Calu3 (cell line): ENCODE data around the gene CALCOCO1. TPM values are rescaled to one million over a fixed set of nuclear protein-coding genes. Genes with fewer than 3 reads are reported as not detected.

Source experiments
- BruUV-seq: library from RNA; stranded (reverse); fragments of 400-500 nt; replicated peaks from 2 replicates; lab custom pipeline; 2021; lab: Mats Ljungman, UMichigan
- CTCF ChIA-PET: fragments of 300-600 bp; sonication (Branson Sonifier 250); formaldehyde crosslinking; loops from one replicate; lab custom pipeline; 2022; ENCODE audit warnings: antibody characterized with exemption; lab: Charles Lee
- DNase-seq: peaks from one replicate; pipeline ENCODE4 v3.0.0; 2022
- H3K27ac Mint-ChIP-seq: one replicate; pipeline ENCODE4 v1.8.0; 2022; ENCODE audit warnings: mixed read lengths; ENCODE audit not compliant: unreplicated experiment
- H3K27me3 Mint-ChIP-seq: one replicate; pipeline ENCODE4 v1.8.0; 2022; ENCODE audit warnings: mixed read lengths; ENCODE audit not compliant: unreplicated experiment
- H3K36me3 Mint-ChIP-seq: one replicate; pipeline ENCODE4 v1.8.0; 2022; ENCODE audit warnings: mild to moderate bottlenecking, moderate library complexity, mixed read lengths; ENCODE audit not compliant: insufficient read depth, unreplicated experiment
- H3K4me1 Mint-ChIP-seq: one replicate; pipeline ENCODE4 v1.8.0; 2022; ENCODE audit warnings: mild to moderate bottlenecking, low read depth, mixed read lengths; ENCODE audit not compliant: unreplicated experiment
- H3K4me3 Mint-ChIP-seq: one replicate; pipeline ENCODE4 v1.8.0; 2022; ENCODE audit warnings: mild to moderate bottlenecking, low read depth, moderate library complexity, mixed read lengths; ENCODE audit not compliant: unreplicated experiment
- H3K9me3 Mint-ChIP-seq: one replicate; pipeline ENCODE4 v1.8.0; 2022; ENCODE audit warnings: low read depth, mixed read lengths; ENCODE audit not compliant: unreplicated experiment
- intact Hi-C: fragments of 100-400 bp; cut with micrococcal nuclease; formaldehyde crosslinking; loops from one replicate; pipeline ENCODE4 v1.10.0; 2022; ENCODE audit not compliant: unreplicated experiment
- total RNA-seq: library from RNA; stranded (reverse); gene quantifications from 2 replicates; pipeline ENCODE4 v1.2.3, GENCODE V29; 2022
- TF ChIP-seq, protein P1 (sequence below): fragments of 200-600 bp; IDR thresholded peaks from one replicate; pipeline ENCODE4 v1.8.0; 2022; ENCODE audit warnings: antibody characterized with exemption; ENCODE audit not compliant: unreplicated experiment

The CALCOCO1 gene
- total RNA-seq, 1 experiment from 2014 or later, result 42.1 TPM

DNA sequence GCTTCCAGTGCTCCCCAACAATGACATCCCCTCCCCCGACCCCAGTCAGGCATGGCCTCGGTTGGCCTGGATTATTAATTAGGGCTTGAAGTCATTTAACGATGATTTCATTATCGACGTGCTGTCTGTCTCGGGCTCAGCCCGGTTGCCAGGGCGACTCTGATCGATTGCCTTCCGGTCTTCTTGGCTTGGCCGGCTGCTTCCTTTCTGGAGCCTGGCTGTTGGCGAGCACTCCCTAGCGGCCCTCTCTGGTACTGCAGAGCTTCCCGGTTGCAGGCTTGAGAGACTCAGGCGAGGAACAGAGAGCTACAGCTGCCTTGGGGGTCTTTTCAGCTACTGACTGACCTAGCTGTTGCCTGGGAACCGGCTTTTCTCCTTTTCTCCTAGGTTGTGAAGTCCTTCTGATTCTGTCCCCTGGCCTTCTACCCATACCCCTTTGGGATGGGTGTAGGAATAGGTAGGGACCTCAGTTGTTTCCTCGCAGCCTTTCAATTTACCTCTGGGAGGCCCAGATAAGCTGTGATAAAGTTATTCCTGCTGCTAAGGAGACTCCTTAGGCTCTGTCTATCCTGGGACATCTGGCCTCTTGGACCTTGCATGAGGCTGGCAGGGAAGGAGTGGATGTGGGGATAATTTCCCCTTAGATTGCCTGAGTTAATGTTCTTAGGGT lies 30.0 kb upstream of the CALCOCO1 start:
- no peaks in the 10 kb centered on the region for H3K9me3 Mint-ChIP-seq

DNA sequence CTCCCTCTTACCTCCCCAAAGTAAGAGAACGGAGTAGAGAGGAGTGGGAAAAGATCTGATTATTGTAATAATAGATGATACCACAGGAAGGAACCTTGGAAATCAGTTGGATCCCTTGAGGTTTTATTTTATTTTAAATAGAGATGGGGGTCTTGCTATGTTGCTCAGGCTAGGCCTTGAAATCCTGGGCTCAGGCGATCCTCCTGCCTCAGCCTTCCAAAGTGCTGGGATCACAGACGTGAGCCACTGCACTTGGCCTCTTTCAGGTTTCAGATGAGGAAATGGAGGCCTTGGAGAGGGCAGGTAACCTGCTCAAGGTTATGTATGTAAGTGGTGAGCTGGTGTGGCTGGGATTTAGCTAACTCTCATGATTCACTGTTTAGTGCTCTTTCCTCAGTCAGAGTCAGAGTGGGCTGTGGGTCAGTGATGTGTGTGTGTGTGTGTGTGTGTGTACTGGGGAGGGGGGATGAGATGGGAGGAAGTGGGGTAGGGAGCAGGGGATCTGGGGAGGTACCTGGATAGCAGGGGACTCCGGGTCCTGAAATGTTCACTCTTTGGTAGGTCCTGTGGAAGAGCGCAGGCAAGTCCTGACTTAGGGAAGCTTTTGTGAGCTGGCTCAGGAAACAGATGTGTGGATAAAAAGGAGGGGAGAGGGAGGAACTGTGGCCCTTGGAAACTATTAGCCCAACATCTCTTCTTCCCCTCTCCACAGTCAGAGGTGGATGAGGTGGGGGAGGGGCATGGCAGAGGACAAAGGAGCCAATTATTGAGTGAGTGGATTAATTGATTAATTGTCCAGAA lies 29.2 kb upstream of the CALCOCO1 start:
- BruUV-seq, result no TSS peak
- no peaks in the 10 kb centered on the region for H3K9me3 Mint-ChIP-seq
- H3K4me3 Mint-ChIP-seq, result no peak overlapping the region
- TF ChIP-seq, protein P1, sequence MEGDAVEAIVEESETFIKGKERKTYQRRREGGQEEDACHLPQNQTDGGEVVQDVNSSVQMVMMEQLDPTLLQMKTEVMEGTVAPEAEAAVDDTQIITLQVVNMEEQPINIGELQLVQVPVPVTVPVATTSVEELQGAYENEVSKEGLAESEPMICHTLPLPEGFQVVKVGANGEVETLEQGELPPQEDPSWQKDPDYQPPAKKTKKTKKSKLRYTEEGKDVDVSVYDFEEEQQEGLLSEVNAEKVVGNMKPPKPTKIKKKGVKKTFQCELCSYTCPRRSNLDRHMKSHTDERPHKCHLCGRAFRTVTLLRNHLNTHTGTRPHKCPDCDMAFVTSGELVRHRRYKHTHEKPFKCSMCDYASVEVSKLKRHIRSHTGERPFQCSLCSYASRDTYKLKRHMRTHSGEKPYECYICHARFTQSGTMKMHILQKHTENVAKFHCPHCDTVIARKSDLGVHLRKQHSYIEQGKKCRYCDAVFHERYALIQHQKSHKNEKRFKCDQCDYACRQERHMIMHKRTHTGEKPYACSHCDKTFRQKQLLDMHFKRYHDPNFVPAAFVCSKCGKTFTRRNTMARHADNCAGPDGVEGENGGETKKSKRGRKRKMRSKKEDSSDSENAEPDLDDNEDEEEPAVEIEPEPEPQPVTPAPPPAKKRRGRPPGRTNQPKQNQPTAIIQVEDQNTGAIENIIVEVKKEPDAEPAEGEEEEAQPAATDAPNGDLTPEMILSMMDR, result no peak
- H3K4me1 Mint-ChIP-seq, result no peaks in the 10 kb centered on the region
- no peak for DNase-seq
- H3K27ac Mint-ChIP-seq, result no peak overlapping the region
- no peaks in the 10 kb centered on the region for H3K36me3 Mint-ChIP-seq
- intact Hi-C loops, result no loop called here
- peaks cover 41% of the 10 kb centered on the region for H3K27me3 Mint-ChIP-seq
- CTCF ChIA-PET, result interaction anchor here (0.7 to 1.8 kb wide), 9 partner anchors 11 to 1999 kb away, joined by 3 to 20 read pairs (median 6); no protein-coding TSS in a partner anchor

More for the DNA sequence above, 30.0 kb upstream of the CALCOCO1 start:
- Mint-ChIP-seq H3K27me3 (peaks cover 48% of the 10 kb centered on the region), H3K4me1 (no peaks in the 10 kb centered on the region), H3K27ac (no peak overlapping the region), H3K36me3 (no peaks in the 10 kb centered on the region), H3K4me3 (no peak overlapping the region)
- CTCF ChIA-PET, result interaction anchor here (0.7 to 1.8 kb wide), 11 partner anchors 11 to 1999 kb away, joined by 3 to 20 read pairs (median 6); no protein-coding TSS in a partner anchor
- BruUV-seq, result no TSS peak
- intact Hi-C loops, result no loop called here
- TF ChIP-seq, protein P1, result peak; percentile 94
- peak; percentile 93 for DNase-seq

DNA sequence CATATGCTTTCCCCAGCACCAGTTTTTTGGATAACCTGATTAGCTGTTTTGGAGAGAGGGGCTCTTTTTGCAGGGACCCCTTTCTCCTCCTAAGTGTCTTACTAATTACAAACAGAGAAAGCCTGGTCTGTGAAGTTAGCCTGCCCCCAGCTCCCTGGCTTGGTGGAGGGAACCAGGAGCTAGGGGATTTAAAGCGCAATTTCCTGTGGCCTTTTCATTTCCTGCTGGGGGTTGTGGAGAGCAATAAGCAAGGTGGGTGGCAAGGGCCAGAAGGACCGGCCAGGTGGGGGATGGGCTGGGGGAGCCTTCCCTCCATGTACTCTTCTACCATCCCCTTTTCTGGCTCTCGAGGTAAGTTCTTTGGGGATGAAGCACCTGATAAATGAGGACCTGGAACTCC lies 28.6 kb upstream of the CALCOCO1 start:
- H3K27me3 Mint-ChIP-seq, result peaks cover 34% of the 10 kb centered on the region
- TF ChIP-seq, protein P1, result no peak

DNA sequence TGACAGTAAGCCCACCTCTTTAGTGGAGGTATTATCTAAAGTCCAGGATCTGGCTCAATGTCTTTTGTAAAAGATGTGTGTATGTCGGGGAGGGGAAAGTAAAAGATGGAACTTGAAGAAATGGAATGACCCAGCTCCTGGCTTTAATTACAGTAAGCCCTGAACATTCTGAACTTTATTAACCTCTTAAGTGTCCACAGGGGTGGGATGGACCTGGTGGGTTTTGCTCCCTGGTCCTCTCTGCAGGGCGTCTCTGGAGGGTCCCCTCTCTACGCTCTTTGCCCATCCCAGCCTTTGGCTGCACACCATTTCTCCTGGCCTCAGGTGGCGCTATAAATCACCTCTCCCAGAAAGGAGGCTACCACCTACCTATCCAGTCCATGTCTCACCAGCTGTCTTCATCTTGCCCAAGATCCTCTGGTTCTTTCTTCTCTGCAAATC lies 28.2 kb upstream of the CALCOCO1 start:
- intact Hi-C loops, result no loop called here
- TF ChIP-seq, protein P1, result no peak
- no peak for DNase-seq
- H3K4me1 Mint-ChIP-seq, result no peaks in the 10 kb centered on the region
- CTCF ChIA-PET, result no interaction called here
- no peaks in the 10 kb centered on the region for H3K9me3 Mint-ChIP-seq
- H3K36me3 Mint-ChIP-seq, result no peaks in the 10 kb centered on the region
- H3K4me3 Mint-ChIP-seq, result no peak overlapping the region
- no TSS peak for BruUV-seq
- no peak overlapping the region for H3K27ac Mint-ChIP-seq
- peaks cover 30% of the 10 kb centered on the region for H3K27me3 Mint-ChIP-seq

More for the DNA sequence above, 28.6 kb upstream of the CALCOCO1 start:
- Mint-ChIP-seq H3K4me3 (no peak overlapping the region), H3K9me3 (no peaks in the 10 kb centered on the region), H3K36me3 (no peaks in the 10 kb centered on the region), H3K27ac (no peak overlapping the region), H3K4me1 (no peaks in the 10 kb centered on the region)
- intact Hi-C loops, result no loop called here
- CTCF ChIA-PET, result no interaction called here
- DNase-seq, result no peak
- no TSS peak for BruUV-seq
